Kidney (tissue), 14 donors: ENCODE results near the gene GOLGA2. TPM values are rescaled to one million over a fixed set of nuclear protein-coding genes. Genes with fewer than 3 reads are reported as not detected.

Experiments
- DNase-seq, 5 donors: peaks; one replicate each; pipeline ENCODE4 v3.0.0-alpha.2; 2013 to 2020
- FAIRE-seq: peaks from 2 replicates; lab custom pipeline; 2012; peaks lifted over from hg19 to GRCh38; lab: Jason Lieb, UNC
- H3K27ac ChIP-seq, 2 donors: one replicate each; pipeline ENCODE4 v1.7.0; 2013; ENCODE audit warnings: low read depth in 2 of 2, low read length in 2 of 2, inconsistent platforms in 1 of 2
- H3K27me3 ChIP-seq: one replicate; pipeline ENCODE4 v1.7.1; 2013; ENCODE audit warnings: low read length, inconsistent platforms; ENCODE audit not compliant: control insufficient read depth, insufficient read depth
- H3K36me3 ChIP-seq, 3 donors: one replicate each; pipeline versions ENCODE4 v1.7.0 to v1.7.1; 2013; ENCODE audit warnings: low read length in 3 of 3, control low read depth in 1 of 3, inconsistent platforms in 1 of 3; ENCODE audit not compliant: insufficient read depth in 3 of 3, control insufficient read depth in 2 of 3
- H3K4me1 ChIP-seq, 3 donors: one replicate each; pipeline versions ENCODE4 v1.7.0 to v1.7.1; 2013; ENCODE audit warnings: low read length in 3 of 3, inconsistent platforms in 1 of 3, low read depth in 1 of 3; ENCODE audit not compliant: control insufficient read depth in 2 of 3, insufficient read depth in 2 of 3
- H3K4me3 ChIP-seq, 3 donors: one replicate each; pipeline versions ENCODE4 v1.7.0 to v1.8.1; 2013; ENCODE audit warnings: low read length in 3 of 3, control low read depth in 1 of 3, inconsistent platforms in 1 of 3
- H3K9ac ChIP-seq, 3 donors: one replicate each; pipeline versions ENCODE4 v1.7.0 to v1.7.1; 2013; ENCODE audit warnings: low read length in 3 of 3, control low read depth in 1 of 3, inconsistent platforms in 1 of 3
- H3K9me3 ChIP-seq, 3 donors: one replicate each; pipeline versions ENCODE4 v1.7.0 to v1.7.1; 2013; ENCODE audit warnings: low read length in 3 of 3, control low read depth in 1 of 3, inconsistent platforms in 1 of 3; ENCODE audit not compliant: control insufficient read depth in 2 of 3, insufficient read depth in 1 of 3
- intact Hi-C: fragments of 100-400 bp; cut with DNase I; formaldehyde crosslinking; loops from one replicate; pipeline ENCODE4 v1.11.1; 2022
- polyA plus RNA-seq: library from polyadenylated mRNA; stranded (reverse); fragments of 350-450 nt; fragmentation: Illumina TruSeq; extraction: RNeasy Lipid Tissue Mini Kit (QIAGEN cat#74804); gene quantifications from one replicate; pipeline ENCODE4 v1.2.3, GENCODE V29; 2014; ENCODE audit warnings: low read depth, low replicate concordance; ENCODE audit not compliant: insufficient read depth
- total RNA-seq: library from RNA; stranded (reverse); fragmentation: NEBNext Ultra II Directional; extraction: Animal tissue kit (Norgen Biotek cat#: 25700); gene quantifications from one replicate; pipeline ENCODE4 v1.2.1, GENCODE V29; 2021
- TF ChIP-seq, protein P1 (sequence below): IDR thresholded peaks from 3 replicates; pipeline ENCODE4 v1.5.1; 2012; ENCODE audit warnings: mild to moderate bottlenecking, moderate library complexity, borderline replicate concordance; ENCODE audit not compliant: insufficient read depth; ENCODE audit errors: extremely low read depth
- donor health status: control.
- donor health status: control.
- donor health status: control.
- donor health status: control.
- donor health status: control.
- donor health status: DM: yes; HTN: yes; CAD: no.
- donor health status: Normal renal cell carcinoma (clear cell type).

Gene GOLGA2
- total and polyA plus RNA-seq, 2 donors from 2014 or later: 42.9 to 79.7 TPM

DNA sequence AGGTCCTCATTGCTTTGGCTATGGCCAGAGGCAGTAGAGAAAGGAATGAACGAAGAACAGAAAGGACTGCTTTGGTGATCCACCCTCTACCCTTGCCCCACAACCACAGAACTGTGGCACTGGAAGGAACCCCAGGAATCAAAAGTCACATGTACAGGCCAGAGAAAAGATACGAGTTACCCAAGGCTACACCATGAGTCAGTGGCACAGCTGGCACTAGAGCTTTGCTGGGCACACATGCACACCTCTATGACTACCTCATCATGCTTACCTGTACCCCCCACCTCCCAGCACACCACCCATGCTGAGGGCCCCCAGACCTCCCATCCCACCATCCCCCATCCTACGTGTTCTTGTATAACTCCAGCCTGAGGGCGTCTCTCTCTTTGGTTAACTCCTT is 13.1 kb downstream of the GOLGA2 start:
- H3K9me3 ChIP-seq: no peaks in the 10 kb centered on the region
- H3K9ac ChIP-seq: no peak overlapping the region
- H3K36me3 ChIP-seq: peaks cover 5 to 48% (median 43%) of the 10 kb centered on the region in 3 donors
- no peaks in the 10 kb centered on the region for H3K4me1 ChIP-seq
- TF ChIP-seq, protein P1, sequence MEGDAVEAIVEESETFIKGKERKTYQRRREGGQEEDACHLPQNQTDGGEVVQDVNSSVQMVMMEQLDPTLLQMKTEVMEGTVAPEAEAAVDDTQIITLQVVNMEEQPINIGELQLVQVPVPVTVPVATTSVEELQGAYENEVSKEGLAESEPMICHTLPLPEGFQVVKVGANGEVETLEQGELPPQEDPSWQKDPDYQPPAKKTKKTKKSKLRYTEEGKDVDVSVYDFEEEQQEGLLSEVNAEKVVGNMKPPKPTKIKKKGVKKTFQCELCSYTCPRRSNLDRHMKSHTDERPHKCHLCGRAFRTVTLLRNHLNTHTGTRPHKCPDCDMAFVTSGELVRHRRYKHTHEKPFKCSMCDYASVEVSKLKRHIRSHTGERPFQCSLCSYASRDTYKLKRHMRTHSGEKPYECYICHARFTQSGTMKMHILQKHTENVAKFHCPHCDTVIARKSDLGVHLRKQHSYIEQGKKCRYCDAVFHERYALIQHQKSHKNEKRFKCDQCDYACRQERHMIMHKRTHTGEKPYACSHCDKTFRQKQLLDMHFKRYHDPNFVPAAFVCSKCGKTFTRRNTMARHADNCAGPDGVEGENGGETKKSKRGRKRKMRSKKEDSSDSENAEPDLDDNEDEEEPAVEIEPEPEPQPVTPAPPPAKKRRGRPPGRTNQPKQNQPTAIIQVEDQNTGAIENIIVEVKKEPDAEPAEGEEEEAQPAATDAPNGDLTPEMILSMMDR: no peak
- FAIRE-seq (no peak), DNase-seq (no peak)
- H3K27ac ChIP-seq: no peak overlapping the region
- intact Hi-C loops: no loop called here
- H3K27me3 ChIP-seq: no peaks in the 10 kb centered on the region
- H3K4me3 ChIP-seq: no peak overlapping the region

- no peak for FAIRE-seq
- H3K36me3 ChIP-seq: peaks cover 5 to 54% (median 41%) of the 10 kb centered on the region in 3 donors
Measured at GRCh38 chr9:128260340-128260739, 15.5 kb downstream of the GOLGA2 start.

DNA sequence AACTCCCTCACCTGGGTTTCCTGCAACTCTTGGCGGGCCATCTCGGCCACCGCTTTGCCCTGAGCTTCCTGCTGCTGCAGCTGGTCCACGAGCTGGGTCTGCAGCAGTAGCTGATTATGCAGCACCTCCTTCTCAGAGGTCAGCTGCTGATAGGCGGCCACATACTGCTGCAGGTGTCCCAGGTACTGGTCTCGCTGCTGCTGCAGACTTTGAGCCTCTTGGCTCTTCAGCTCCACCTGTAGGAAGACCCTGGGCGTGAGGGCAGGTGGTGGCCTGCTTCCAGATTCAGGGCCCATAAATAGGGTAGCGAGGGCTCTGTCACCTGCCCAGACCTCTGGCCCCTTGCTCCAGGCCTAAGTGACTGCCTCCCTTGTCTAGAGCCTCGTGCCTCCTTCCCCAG is 16.7 kb downstream of the GOLGA2 start:
- Histone ChIP-seq H3K27ac (no peak overlapping the region), H3K4me1 (no peaks in the 10 kb centered on the region), H3K9ac (no peak overlapping the region), H3K4me3 (no peak overlapping the region), H3K36me3 (peaks cover 5 to 45% (median 34%) of the 10 kb centered on the region in 3 donors), H3K9me3 (no peaks in the 10 kb centered on the region), H3K27me3 (no peaks in the 10 kb centered on the region)
- intact Hi-C loops: no loop called here
- TF ChIP-seq, protein P1: no peak
- DNase-seq (peak in 1 of 5 donors; percentile 48), FAIRE-seq (no peak)

More at GRCh38 chr9:128260340-128260739, 15.5 kb downstream of the GOLGA2 start:
- Histone ChIP-seq H3K4me3 (no peak overlapping the region), H3K4me1 (no peaks in the 10 kb centered on the region), H3K9me3 (no peaks in the 10 kb centered on the region), H3K27me3 (no peaks in the 10 kb centered on the region), H3K9ac (no peak overlapping the region), H3K27ac (no peak overlapping the region)
- TF ChIP-seq, protein P1: no peak
- intact Hi-C loops: no loop called here
- DNase-seq: peak in 1 of 5 donors; percentile 51

DNA sequence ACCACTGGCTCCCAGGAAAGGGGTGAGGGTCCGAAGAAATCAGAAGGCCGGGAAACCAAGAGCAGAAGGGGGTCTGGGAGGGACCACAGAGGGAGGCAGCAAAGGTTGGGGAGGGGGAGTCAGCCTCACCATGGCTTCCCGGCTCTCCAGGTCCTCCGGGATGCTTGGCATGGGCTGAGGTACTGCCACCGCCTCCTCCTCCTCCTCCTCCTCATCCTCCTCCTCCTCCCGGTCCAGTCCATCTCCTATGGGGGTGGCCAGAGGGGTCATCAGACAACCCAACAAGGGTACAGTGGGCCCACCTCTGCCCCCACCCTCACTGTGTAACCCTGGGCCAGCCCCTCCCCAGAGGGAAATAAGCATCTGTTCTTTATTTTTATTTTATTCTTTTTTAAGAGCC is 17.5 kb downstream of the GOLGA2 start:
- no peak overlapping the region for H3K9ac ChIP-seq
- no peaks in the 10 kb centered on the region for H3K27me3 ChIP-seq
- intact Hi-C loops: no loop called here
- no peak for FAIRE-seq
- H3K27ac ChIP-seq: no peak overlapping the region
- H3K9me3 ChIP-seq: no peaks in the 10 kb centered on the region
- H3K36me3 ChIP-seq: peaks cover 5 to 45% (median 34%) of the 10 kb centered on the region in 3 donors
- H3K4me1 ChIP-seq: no peaks in the 10 kb centered on the region
- TF ChIP-seq, protein P1: no peak
- DNase-seq: peak in 1 of 5 donors; percentile 42
- H3K4me3 ChIP-seq: no peak overlapping the region
